Stimulated activated CD8-positive, alpha-beta memory T cell treated with anti-CD3 and anti-CD28 coated beads, Interleukin-15, amount 100 ng/mL, for 4 hours (primary cell): ENCODE data around the gene RNF44.
A peak's percentile ranks its signal among the peaks of the same experiment; 100 is the strongest.
"Not testable (repeated sequence)": the region's sequence is repeated elsewhere in the genome, so short reads cannot be mapped to it uniquely, and the experiment has no call there.

Source experiments
- DNase-seq, 2 donors: peaks; one replicate each; pipeline ENCODE4 v3.0.0-alpha.2; 2020; ENCODE audit warnings: low read depth in 2 of 2

The RNF44 gene

DNA sequence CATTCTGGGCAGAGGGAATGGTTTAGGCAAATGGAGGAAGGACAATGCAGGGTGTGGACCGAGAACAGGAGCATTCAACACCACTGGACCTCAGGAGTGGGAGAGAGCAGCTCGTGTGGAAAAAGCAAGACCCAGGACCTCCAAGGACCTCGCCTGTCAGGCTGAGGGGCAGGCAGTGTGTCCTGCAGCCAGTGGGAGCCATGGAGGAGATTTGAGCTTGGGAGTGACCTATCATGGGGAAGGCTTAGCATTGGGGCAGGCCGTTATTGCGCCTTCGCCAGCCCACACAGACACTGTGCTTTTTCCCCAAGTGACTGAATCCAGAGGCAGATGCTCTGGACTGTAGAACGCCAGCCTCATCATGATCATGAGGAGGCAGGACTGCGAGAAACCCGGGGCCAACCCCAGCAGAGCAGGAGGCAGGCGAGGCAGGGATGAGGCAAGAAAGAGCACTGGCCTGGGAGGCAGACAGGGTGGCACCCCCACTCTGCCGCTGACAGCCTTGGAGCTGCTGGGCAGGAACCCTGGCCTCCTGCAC lies 15.2 kb upstream of the RNF44 start:
- DNase-seq: no peak

DNA sequence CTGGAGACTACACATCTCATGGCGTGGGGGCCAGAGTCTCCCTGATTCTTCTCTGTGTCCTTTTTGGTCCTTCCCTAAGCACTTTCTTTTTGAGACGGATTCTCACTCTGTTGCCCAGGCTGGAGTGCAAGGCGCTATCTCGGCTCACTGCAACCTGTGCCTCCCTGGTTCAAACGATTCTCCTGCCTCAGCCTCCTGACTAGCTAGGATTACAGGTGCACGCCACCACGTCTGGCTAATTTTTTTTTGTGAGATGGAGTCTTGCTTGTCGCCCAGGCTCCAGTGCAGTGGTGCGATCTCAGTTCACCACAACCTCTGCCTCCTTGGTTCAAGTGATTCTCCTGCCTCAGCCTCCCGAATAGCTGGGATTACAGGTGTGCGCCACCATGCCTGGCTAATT lies 13.7 kb upstream of the RNF44 start:
- not testable (repeated sequence) for DNase-seq

DNA sequence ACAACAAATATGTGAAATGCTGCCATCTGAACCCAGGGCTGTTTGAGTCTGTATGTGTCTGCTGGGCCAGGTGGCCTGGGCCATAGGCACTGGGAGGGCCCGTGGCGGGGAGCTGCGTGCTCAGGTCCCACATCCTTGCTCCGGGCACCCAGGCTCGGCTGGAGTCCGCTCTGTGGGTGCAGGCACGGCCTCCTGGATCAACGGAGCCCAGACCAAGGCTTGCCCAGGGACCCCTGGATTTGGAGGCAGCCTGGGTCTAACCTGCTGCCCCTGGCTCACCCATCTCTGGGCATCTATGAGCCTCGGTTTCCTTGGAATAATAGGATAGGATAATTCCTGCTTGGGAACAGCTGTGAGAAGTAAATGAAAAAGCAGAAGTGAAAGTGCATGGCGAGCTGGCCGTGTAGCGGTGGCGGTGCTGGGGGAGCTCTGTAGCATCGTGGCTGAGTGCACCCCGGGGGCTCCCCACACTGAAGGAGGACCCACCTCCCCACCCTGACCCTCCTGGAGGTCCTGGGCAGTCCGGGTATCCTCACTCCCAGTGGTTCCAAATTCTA lies 13.2 kb upstream of the RNF44 start:
- no peak for DNase-seq

DNA sequence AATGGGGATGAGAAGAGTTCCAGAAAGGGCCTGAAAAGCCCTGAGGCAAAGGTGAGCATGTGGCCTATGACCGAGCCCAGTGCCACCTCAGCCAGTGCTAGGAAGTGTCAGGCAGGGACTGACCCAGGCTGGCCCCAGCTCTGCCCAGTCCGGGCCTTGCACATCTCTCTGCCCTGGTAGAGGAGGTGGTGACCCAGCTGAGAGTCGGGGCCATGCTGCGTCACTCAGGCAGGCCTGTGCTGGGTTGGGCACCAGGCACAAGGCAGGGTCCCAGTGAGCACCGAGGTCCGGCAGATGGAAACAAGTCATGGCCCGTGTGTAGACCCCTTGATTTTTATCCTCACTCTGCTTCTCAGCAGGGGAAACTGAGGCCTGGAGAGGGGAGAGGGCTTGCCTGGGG lies 12.7 kb upstream of the RNF44 start:
- DNase-seq: no peak

DNA sequence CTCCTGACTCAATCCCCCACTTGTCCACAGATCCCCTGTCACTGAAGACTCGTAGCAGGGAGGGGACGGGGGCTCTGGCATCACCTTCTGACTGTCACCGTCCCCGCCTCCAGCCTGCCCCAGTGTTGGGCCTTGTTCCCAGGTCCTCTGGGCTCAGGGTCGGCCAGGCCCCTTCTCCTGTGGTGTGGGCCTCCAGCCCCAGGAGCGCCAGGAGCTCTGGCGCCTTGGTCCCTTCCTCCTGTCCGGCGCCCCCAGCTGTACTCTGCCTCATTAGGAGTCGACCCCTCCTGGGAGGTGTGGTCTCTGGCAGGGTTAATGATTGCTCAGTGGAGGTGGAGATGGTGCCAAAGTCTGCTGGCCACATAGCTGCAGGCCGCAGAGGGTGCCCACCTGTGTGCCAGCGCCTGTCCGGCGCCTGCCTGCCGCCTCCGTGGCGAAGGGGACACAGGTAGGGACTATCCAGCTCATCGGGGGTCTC lies 11.8 kb upstream of the RNF44 start, which contains the start of gene CDHR2:
Gene CDHR2, plus strand, starts transcription at position 376 of the 478 bp plus-strand sequence. CDS start 16,011 bp downstream, outside the sequence.
- no peak for DNase-seq

DNA sequence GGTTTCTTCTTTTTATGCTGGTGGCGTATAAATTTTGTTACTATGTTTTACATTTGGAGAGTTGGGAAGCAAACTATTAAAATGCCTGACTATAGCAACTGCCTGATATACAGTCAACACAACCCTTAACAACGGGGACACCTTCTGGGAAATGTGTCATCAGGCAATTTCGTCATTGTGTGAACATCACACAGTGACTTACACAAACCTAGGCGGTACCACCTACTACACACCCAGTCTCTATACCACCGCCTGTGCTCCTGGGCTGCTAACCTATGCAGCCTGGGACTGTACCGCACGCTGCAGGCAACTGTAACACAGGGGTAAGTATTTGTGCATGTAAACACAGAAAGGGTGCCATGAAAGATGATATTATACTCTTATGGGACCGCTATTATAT lies 10.6 kb upstream of the RNF44 start:
- DNase-seq: no peak

DNA sequence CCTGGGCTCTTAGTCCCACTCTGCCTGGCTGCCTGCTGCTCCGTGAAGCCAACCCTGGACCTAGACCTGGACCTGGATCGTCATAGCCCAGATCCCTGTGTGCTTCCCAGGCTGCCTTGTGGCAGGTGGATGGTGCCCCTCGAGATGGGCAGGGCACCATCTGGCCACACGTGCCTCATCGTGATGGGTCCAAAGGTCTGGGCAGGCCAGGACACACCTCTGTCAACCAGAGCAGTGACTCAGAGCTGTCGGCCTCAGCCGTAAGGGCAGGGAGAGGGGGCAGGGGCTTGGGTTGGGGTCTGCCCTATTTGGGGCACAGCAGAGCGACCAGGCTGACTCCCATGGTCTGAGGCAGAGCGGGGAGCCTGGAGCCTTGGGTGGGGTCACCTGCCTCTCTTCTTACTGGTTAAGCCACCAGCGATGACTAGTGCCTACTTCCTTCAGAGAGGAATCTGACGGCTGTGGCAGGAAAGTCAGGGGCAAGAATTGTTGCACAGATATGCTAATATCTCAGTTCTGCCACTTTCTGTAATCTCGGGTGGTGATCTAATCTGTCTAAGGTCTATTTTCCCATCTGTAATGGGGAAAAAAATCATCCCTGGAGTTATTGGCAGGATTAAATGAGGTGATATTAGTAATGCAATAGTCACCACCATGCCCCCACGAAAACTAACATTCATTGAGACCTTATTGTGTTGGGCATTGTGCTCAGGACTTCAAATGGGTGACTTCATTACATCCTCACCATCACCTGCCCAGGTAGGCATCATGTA lies 8.7 kb upstream of the RNF44 start:
- no peak for DNase-seq

DNA sequence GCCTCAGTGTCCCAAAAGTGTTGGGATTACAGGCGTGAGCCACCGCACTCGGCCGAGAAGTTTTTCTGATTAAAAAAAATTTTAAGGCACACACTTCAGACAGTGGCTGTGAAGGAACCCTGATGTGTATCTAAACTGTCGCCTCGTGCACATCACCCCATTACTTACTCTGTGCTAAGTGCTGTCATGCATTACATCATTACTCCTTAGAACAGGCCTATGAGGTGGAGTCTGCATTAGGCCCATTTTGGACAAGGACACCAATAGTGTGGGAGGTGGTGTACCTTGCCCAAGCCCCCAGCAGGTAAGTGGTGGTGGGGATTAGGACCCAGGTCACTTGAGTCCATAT lies 8.2 kb upstream of the RNF44 start:
- DNase-seq: no peak

DNA sequence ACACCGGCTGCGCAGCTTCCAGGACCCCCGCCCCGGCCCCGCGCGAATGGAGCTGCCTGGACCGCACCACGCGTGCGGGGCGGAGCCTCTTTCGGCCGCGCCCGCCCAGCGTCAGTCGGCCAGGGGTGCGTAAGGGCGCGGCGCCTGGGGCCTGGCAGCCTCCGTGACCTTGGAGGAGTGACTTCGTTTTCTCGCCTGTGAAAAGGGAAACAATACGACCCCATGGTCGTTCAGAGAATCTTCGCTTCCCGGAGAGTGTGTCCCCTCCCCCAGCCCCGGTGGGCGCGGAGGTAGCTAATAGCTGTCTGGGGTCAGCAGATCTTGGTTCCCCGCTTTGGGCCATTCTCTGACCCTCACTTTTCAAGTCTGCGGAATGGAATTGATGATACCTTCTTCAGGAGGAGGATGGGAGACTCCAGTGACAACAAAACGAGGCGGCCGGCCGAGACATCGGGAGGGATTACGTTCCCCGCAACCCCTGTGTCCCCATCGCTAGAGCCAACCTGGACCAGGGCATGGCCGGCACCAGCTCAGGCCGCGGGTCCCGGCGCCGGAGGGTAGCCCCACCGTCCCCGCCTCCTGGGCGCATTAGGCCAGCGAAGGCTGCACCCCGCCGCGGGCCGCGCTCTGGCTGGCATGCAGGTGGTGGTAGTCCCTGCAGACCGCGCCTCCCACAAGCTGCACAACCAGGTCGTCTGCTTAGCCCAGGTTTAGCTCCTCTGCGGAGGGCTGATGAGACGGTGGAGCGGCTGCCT lies 6.4 kb upstream of the RNF44 start:
- DNase-seq: no peak

DNA sequence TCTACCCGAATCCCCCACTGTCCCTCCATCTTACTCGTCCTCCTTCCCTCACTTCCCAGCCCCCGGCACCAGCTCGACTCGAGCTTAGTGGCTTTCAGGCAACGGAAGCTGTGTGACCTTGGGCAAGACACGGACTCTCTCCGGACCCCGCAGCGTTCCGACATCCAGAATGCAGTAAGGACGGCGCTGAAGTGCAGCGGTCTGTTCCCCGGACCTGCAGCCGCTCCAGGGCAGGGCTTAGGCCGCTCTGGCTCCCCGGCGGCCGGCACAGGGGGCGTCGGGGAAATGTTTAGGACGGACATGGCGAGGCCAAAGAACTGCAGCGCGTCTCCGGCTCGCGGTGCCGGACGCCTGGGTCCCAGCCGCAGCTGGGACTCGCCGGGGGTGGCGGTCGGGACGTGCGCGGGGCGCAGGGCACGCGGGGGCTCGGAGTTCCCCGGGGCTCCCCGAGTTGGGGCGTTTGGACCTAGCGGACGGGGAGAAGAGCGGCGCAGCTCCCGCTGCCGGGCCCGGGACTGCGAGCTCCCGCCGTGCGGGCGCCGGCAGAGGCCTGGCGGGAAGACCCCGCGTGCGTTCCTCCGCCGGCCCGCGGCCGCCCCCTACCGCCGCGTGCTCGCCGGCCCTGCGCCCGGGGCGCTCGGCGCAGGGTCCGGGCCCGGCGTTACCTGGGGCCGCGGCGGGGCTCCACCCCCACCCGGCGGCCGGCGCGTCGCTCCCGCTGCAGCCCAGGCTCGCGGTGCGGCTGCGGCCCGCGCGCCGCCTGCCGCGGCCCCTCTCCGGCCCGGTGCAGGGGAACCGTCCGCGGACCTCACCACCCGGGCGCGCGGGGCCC lies 5.6 kb upstream of the RNF44 start:
- DNase-seq: no peak

DNA sequence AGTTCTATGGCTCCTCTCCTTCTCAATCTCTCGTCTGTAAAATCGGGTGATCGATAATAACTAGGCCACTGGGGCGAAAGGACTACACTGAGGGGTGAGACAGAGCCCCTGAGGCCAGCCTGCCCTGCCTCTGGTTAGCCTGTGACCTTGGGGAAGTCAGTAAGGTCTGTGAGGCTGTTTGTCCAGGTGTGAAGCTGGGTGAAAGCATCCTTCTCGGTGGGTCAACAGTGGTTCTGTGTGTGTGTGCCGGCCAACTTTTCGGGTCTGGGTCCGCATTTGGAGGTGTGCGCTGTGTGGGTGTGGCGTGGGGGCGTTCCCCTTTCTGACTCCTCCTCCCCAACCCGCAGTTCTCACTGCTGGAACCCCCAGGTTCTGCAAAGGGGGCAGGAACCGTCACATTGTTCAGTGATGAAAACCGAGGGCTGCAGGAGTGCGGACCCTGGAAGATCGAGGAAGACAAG lies 5.0 kb upstream of the RNF44 start:
- DNase-seq: peak in 1 of 2 donors; percentile 44

DNA sequence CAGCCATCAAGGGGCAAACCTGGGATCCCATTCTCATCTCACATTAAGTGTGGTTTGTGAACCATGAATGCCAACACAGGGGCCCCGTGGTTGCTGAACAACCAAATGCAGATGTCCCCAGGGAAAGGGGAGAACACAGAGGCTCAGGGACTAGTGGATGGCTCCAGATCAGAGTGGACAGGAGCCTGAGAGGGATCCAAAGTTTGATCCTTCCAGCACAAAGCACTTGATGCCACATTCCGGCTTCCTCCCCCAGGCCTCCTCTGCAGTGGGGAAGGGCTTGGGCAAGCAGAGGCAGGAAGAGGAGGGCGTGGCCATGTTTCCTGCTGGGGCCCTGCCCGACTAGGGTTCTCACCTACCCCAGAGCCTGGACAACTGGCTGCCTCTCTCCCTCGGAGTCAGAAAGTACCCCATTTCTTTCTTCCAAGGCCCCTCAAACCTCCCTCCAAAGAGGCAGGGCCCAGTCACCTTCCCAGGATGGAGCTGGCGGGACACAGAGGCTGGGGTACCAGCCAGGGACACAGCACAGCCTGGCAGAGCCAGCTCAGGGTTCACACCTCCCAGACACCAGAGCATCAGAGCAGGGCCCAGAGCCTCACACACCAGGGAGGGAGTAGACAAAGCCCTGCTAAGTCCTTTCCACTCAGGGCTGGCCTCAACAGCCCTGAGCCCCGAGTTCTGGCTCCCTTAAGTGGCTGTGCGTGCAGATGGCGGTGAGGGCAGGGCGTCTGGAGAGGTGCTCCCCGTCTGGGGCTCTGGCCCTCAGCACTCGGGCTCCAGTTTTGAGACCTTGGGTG lies 4.3 kb upstream of the RNF44 start:
- peak in 1 of 2 donors; percentile 49 for DNase-seq

DNA sequence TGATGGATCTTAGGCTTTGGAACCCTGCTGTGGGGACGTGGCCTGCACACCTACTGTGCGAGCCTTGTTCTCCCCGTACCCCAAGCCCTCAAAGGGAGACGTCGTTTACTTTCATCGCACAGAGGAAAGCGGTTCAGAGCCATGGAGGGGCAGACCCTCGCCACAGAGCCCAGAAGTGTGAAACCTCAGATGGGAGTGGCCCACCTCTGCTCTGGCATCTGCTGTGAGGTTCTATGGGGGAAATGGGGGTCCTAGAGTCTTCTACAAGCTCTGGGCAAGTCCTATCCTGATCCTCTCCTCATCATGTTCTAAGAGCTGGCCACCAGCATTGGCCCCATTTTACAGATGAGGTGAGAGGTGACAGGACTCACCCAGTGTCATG lies 3.7 kb upstream of the RNF44 start:
- no peak for DNase-seq

DNA sequence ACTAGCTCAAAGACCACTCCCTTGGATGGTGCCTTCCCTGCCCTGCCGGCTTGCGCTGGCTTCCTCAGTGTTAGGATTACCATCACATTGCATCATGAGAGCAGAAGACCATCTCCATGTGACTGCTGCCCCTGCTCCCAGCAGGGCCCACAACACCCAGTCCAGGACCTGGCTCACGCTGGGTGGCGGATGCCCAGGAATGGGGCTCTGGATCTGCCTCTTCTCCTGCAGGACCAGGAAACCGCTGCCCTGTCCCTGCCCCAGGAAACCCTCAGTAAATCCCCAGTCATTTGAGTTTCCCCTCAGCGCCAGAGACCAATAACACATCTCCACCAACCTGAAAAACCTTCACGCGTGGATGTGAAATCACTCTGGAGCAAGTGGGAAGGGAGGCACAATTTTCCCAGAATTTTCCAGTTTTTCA lies 3.3 kb upstream of the RNF44 start:
- no peak for DNase-seq

DNA sequence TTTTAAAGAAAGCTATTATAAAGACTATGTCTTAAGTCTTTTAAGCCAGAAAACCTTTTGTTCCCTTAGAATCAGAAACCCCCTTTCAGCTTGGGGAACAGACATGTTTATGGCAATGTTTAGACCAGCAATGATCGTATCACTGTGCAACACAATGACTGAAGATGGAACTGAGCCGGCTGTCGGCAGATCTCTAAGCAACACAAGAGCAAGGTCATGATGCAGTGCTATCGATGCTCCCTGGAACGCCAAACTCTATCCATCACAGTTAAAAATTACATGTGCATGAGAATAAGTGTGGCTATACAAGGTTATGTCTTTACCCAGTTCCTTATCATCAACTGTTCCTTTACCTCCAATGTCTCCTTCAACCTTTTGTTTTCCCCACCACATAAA lies 1.8 kb upstream of the RNF44 start:
- DNase-seq: no peak

DNA sequence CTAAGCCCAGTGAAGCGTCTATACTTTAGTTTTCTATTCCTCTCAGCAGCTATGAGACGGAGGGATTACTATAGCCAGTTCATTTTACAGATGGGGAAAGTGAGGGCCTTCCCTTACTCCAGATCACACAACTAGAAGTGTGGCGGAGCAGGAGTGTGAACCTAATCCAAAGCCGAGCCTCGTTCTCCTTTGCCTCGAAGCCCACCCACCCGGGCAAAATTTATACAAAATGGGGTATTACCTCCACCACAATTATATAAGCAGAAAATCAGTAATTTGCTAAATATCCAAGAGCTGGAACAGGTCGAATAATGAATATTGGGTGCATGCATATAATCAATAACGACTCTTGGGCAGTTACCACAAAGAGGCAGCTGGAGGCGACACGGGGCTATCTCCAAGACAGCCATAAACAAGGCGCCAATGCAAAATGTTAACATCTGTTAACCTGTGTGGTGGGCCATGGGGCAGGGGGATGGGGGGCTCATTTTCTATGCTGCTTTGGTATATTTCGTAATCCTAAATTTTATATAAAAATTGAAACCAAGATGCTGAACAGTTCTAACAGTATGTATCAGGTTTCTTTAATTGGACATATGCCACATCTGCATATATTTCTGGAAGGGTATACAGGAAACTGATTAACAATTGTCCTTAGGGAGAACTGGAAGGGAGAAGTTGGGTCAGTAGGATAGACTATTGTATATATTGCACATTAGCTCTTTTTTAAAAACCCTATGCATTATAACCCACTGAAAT lies 1.2 kb upstream of the RNF44 start:
- DNase-seq: no peak

DNA sequence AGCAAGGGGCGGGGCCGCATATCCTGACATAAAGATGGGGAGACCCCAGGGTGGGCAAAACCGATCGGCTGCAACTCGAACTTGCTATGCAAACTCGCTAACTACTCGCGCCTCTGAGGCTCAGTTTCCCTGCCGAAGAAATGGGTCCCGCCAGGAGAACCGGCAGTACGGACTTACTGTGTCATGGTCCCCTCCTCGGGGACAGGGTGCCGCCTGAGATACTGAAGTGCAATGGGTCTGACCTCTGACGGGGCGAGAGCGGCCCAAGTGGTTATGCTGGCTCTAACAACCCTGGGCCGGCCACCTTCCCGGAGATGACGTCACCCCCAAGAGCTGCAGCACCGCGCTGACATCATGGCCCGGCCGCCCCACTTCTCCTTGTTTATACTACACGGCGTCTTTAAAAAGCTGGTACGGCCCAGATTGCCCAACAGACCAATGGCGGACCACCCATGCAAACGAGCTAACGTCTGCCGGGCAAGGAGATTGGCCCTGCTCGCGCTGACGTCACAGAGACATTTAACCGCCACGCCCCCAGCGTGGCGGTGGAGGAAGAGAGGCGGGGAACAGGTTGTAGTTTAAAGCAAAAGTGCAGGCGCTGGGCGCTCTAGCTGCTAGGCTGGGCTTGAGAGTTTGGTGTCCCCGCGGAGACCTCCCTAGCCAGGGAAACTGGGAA lies 490 bp upstream of the RNF44 start:
- DNase-seq: peak; percentile 94 to 98

DNA sequence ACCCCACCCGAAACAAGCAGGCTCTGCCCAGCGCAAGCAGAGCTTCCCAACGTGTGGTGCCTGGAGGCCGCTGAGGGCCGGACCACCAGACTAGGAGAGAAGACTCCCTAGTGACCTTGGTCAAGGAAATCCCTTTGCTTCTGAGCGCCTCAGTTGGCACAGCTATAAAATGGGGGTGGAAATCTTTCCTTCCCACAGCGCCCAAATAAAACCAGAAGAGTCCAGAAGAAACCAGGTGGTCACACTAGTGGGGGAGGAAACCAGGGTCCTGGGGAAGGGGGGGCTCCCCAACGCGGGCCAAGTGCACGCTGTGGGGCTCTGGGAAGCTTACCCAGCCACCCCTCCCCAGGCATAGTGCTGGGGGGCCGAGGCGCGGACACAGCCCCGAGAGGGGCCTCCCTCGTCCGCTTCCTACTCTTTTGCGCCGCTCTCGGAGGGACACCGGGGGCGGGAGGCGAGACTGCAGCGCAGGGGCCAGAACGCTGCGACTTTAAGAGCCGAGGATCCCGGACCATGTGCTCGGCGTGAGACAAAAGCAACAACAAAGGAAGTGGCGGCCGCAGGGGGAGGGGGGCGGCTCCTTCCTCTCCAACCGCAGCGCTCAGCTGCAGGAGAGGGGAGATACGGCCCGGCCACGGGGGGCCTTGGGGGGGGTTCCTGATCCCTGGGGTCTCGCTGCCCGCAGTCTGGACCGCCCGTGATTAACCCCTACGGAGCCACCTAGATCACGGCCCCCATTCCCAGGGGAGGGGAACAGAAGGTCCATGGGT lies 885 bp downstream of the RNF44 start:
- peak; percentile 69 to 72 for DNase-seq
